Measurements from ENCODE around the gene GALNT11. TPM values are rescaled to one million over a fixed set of nuclear protein-coding genes. Genes with fewer than 3 reads are reported as not detected.
"Not testable (repeated sequence)": the region's sequence is repeated elsewhere in the genome, so short reads cannot be mapped to it uniquely, and the experiment has no call there.

Gene GALNT11
- total RNA-seq, 1 donor from 2014 or later, result 146 TPM

DNA sequence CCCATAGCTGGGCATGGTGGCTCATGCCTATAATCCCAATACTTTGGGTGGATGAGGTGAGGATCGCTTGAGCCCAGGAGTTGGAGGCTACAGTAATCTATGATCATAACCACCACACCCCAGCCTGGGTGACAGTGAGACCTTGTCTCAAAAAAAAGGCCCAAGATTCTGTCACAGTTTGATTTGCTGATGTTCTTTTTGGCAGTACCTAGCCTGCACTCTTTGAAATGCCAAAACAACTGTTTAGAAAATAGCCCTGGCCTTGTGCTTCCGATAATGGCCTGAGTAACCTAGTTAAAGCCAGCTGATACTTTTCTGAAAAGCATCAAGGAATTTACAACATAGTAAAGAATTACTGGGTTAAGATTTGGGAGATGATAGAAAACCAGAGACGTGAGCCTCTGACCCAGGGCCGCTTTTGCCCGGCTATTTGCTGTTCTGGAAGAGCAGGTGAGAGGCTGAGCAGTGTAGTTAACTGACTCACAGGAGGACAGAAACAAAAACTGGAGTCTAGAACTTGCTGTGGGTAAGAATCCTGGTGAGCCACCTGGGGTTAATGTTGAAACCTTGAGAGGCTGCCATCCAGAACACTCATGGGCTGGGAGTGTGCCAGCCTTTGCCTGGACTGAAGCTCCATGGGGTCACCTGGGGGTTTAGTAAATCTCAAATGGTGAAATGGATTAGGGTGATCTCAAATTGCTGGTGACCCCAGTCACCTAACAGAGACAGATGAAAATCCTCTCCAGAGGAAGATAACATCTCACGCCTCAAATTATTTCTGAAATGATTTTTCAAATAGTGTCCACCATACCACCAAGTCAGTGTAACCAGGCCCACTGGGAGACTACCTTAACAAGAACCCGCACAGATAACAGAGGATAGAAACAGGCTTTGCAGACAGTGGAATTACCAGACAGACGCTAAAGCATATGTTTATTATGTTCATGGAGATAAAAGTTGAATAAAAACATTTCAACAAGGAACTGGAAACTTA lies 51.8 kb downstream of the GALNT11 start:
- Histone ChIP-seq H3K4me1 (peaks cover 0 to 5% of the 10 kb centered on the region in 2 donors), H3K36me3 (no peaks in the 10 kb centered on the region), H3K4me3 (no peak overlapping the region), H3K27ac (no peak overlapping the region), H3K27me3 (no peaks in the 10 kb centered on the region), H3K9me3 (no peaks in the 10 kb centered on the region)
- no peak for TF ChIP-seq CTCF (IDR thresholded peaks at IDR 0.05)
- intact Hi-C loops (cut with DNase I), result no loop called here
- DNase-seq (ENCODE audit: low spot score in 2 of 2), result no peak

DNA sequence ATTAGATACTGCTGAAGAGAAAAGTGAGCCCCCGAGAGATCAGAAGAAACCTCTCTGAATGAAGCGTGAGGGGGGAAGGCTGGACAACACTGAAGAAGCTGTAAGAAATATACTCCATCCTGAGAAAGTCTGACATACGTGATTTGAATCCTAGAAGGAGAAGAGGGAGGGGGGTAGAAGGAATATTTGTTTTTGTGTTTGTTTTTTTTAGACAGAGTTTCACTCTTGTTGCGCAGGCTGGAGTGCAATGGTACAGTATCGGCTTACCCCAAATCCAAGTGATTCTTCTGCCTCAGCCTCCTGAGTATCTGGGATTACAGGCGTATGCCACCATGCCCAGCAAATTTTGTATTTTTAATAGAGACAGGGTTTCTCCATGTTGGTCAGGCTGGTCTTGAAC lies 52.6 kb downstream of the GALNT11 start:
- no peak overlapping the region for H3K4me3 ChIP-seq
- intact Hi-C loops (cut with DNase I), result no loop called here
- DNase-seq (ENCODE audit: low spot score in 2 of 2), result no peak
- H3K36me3 ChIP-seq, result no peaks in the 10 kb centered on the region
- H3K27ac ChIP-seq, result no peak overlapping the region
- no peaks in the 10 kb centered on the region for H3K27me3 ChIP-seq
- no peak for TF ChIP-seq CTCF (IDR thresholded peaks at IDR 0.05)
- H3K4me1 ChIP-seq, result peaks cover 0 to 5% of the 10 kb centered on the region in 2 donors
- H3K9me3 ChIP-seq, result no peaks in the 10 kb centered on the region

DNA sequence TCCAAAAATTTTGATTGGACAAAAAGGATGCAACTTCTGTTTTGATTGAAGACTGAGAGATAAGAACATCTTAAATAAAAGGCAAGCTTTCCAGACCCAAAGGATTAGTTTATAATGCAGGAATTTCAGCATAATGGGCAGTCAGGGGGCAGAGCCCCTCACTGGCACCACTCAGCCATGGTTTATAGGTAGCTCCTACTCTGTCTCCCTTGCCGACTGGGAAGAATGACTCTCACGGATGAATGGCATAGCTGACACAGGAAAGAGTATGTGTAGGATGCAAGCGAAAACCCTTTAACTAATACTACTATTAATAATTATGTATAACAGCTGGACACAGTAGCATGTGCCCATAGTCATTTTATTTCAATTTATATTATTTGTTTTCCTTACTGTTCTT lies 53.3 kb downstream of the GALNT11 start:
- H3K27ac ChIP-seq, result no peak overlapping the region
- H3K4me3 ChIP-seq, result no peak overlapping the region
- H3K27me3 ChIP-seq, result no peaks in the 10 kb centered on the region
- H3K9me3 ChIP-seq, result no peaks in the 10 kb centered on the region
- no peak for TF ChIP-seq CTCF (IDR thresholded peaks at IDR 0.05)
- H3K4me1 ChIP-seq, result peaks cover 0 to 7% of the 10 kb centered on the region in 2 donors
- intact Hi-C loops (cut with DNase I), result no loop called here
- H3K36me3 ChIP-seq, result no peaks in the 10 kb centered on the region
- no peak for DNase-seq (ENCODE audit: low spot score in 2 of 2)

- TF ChIP-seq CTCF (IDR thresholded peaks at IDR 0.05), result no peak
- Histone ChIP-seq H3K36me3 (no peaks in the 10 kb centered on the region), H3K4me1 (peaks cover 0 to 8% of the 10 kb centered on the region in 2 donors), H3K9me3 (no peaks in the 10 kb centered on the region), H3K4me3 (no peak overlapping the region), H3K27ac (no peak overlapping the region), H3K27me3 (no peaks in the 10 kb centered on the region)
- no peak for DNase-seq (ENCODE audit: low spot score in 2 of 2)
- intact Hi-C loops (cut with DNase I), result no loop called here
Observed at GRCh38 chr7:152081088-152081487, 55.6 kb downstream of the GALNT11 start.

GRCh38 chr7:152082073-152082721 lies 56.7 kb downstream of the GALNT11 start:
- H3K4me1 ChIP-seq; H3K27me3 ChIP-seq; H3K27ac ChIP-seq; H3K4me3 ChIP-seq; H3K9me3 ChIP-seq; DNase-seq (ENCODE audit: low spot score in 2 of 2); H3K36me3 ChIP-seq; intact Hi-C loops (cut with DNase I): not testable (repeated sequence)

DNA sequence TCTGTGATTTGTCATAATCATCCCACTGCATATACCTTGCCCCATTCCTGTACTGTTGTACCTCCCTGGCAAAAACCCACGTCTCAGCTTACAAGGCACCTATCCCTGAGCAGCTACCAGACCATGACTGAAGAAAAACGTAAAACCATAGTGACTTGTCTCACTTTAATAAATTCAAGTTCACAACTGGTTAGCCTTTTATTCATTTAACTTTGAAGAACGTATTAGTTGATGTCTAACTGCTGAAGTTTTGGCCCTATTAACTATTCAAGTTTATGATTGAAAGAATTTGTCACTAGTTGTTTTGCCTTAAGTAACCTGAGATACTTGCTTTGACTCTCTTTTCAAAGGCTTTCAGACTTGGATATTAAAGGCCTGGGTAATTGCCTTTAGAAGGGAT lies 59.7 kb downstream of the GALNT11 start:
- peaks cover 0 to 20% of the 10 kb centered on the region in 2 donors for H3K9me3 ChIP-seq
- no peak overlapping the region for H3K4me3 ChIP-seq
- H3K27me3 ChIP-seq, result no peaks in the 10 kb centered on the region
- H3K4me1 ChIP-seq, result peaks cover 0 to 2% of the 10 kb centered on the region in 2 donors
- DNase-seq (ENCODE audit: low spot score in 2 of 2), result no peak
- intact Hi-C loops (cut with DNase I), result no loop called here
- TF ChIP-seq CTCF (IDR thresholded peaks at IDR 0.05), result no peak
- H3K36me3 ChIP-seq, result peaks cover 0 to 6% of the 10 kb centered on the region in 2 donors
- no peak overlapping the region for H3K27ac ChIP-seq

All from ascending aorta (tissue), 2 donors.